Measurements from ENCODE around the gene PRG2. TPM values are rescaled to one million over a fixed set of nuclear protein-coding genes. Genes with fewer than 3 reads are reported as not detected.

Gene PRG2
- total RNA-seq, 1 experiment from 2014 or later = 0.57 TPM

DNA sequence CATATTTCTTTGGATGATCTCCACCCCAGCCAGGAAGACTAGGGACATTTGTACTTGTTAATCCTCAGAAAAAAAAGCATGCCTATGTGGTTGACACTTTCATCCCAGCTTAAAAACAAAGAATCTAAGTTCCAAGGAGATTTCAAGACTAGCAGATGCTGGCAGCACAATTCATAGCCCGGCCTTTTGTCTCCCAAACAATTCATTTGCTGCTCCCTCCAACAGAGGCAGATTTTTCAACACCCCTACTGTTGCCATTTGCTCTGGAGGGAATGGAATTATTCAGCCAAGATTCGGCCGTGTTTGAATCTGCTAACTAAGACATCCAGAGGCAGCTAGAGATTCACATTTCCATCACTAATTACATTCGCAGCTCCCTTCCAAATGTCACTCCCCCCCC is 37.0 kb downstream of the PRG2 start (continued):
- TF ChIP-seq ESRRA (CRISPR knock-in tag; IDR thresholded peaks at IDR 0.05; ENCODE audit: borderline replicate concordance) = no peak
- TF ChIP-seq ZNF121 (CRISPR knock-in tag; IDR thresholded peaks at IDR 0.05) = no peak
- TF ChIP-seq, protein P1, sequence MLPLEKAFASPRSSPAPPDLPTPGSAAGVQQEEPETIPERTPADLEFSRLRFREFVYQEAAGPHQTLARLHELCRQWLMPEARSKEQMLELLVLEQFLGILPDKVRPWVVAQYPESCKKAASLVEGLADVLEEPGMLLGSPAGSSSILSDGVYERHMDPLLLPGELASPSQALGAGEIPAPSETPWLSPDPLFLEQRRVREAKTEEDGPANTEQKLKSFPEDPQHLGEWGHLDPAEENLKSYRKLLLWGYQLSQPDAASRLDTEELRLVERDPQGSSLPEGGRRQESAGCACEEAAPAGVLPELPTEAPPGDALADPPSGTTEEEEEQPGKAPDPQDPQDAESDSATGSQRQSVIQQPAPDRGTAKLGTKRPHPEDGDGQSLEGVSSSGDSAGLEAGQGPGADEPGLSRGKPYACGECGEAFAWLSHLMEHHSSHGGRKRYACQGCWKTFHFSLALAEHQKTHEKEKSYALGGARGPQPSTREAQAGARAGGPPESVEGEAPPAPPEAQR (CRISPR knock-in tag; IDR thresholded peaks at IDR 0.05) = no peak
- no peak for TF ChIP-seq PREB (CRISPR knock-in tag; IDR thresholded peaks at IDR 0.05; ENCODE audit: borderline replicate concordance)

DNA sequence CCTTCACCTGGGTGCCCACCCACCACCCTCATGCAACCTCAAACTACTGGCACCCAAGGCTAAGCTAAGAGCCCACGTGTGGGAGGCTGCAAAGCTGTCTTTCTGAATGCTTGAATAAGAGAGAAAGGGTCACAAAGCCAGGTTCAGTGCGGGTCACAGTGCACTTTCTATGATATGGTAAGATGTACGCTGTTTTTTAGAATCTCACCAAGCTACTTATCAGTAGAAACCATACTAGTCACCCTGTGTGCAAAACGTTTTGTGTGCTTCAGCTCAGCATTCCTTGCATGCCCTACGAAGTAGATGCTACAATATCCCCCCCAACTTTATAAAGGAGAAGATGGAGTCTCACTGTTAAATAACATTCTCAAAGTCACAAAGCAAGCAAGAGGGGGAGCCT is 37.4 kb downstream of the PRG2 start:
- Mint-ChIP-seq H3K4me1 (peaks cover 14% of the 10 kb centered on the region), H3K4me3 (no peak overlapping the region), H3K27ac (no peak overlapping the region), H3K27me3 (ENCODE audit: low read depth) (peaks cover 4% of the 10 kb centered on the region; the same call in 1 of the 2 replicates), H3K36me3 (no peaks in the 10 kb centered on the region), H3K9me3 (peaks cover 6% of the 10 kb centered on the region; the same call in 1 of the 2 replicates)
- no peak for ATAC-seq
- no peak for DNase-seq (ENCODE audit: low spot score)
- ChIA-PET CTCF (interaction anchor here (0.5 to 2.1 kb wide), 14 partner anchors 8 to 512 kb away, joined by 3 to 8 read pairs (median 3); partner anchors contain the start of genes P2RX3, PRG3 and RTN4RL2), POLR2A (interaction anchor here (0.6 to 1.0 kb wide), 2 partner anchors 27 to 119 kb away, joined by 3 to 4 read pairs; no protein-coding TSS in a partner anchor)
- no peak for TF ChIP-seq SMAD4 (CRISPR knock-in tag; IDR thresholded peaks at IDR 0.05)
- no peak for TF ChIP-seq FOXP4 (CRISPR knock-in tag; IDR thresholded peaks at IDR 0.05)
- TF ChIP-seq KAT7 (CRISPR knock-in tag; IDR thresholded peaks at IDR 0.05; ENCODE audit: borderline replicate concordance) = no peak
- no peak for TF ChIP-seq NFATC4 (CRISPR knock-in tag; IDR thresholded peaks at IDR 0.05)
- no peak for TF ChIP-seq TCF7 (CRISPR knock-in tag; IDR thresholded peaks at IDR 0.05; ENCODE audit: low read depth)
- no peak for TF ChIP-seq HMGA2 (CRISPR knock-in tag; IDR thresholded peaks at IDR 0.05)
- TF ChIP-seq ZNF317 (CRISPR knock-in tag; IDR thresholded peaks at IDR 0.05; ENCODE audit: borderline replicate concordance, low read depth) = no peak
- no peak for TF ChIP-seq E2F4 (CRISPR knock-in tag; IDR thresholded peaks at IDR 0.05; ENCODE audit: borderline replicate concordance, low read depth)
- TF ChIP-seq ZNF671 (CRISPR knock-in tag; IDR thresholded peaks at IDR 0.05) = no peak
- TF ChIP-seq CREM (CRISPR knock-in tag; IDR thresholded peaks at IDR 0.05) = no peak
- no peak for TF ChIP-seq ATF2 (CRISPR knock-in tag; IDR thresholded peaks at IDR 0.05; ENCODE audit: borderline replicate concordance, low read depth)
- TF ChIP-seq, protein P2, sequence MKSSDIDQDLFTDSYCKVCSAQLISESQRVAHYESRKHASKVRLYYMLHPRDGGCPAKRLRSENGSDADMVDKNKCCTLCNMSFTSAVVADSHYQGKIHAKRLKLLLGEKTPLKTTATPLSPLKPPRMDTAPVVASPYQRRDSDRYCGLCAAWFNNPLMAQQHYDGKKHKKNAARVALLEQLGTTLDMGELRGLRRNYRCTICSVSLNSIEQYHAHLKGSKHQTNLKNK (CRISPR knock-in tag; IDR thresholded peaks at IDR 0.05) = no peak
- TF ChIP-seq ZNF263 (CRISPR knock-in tag; IDR thresholded peaks at IDR 0.05; ENCODE audit: low read depth) = no peak
- TF ChIP-seq ZNF423 (CRISPR knock-in tag; IDR thresholded peaks at IDR 0.05) = no peak
- TF ChIP-seq SMAD3 (CRISPR knock-in tag; IDR thresholded peaks at IDR 0.05; ENCODE audit: borderline replicate concordance) = no peak
- TF ChIP-seq EMX1 (CRISPR knock-in tag; IDR thresholded peaks at IDR 0.05) = no peak
- no peak for TF ChIP-seq STAT6 (CRISPR knock-in tag; conservative IDR thresholded peaks at IDR 0.05; ENCODE audit: low read depth)
- TF ChIP-seq, protein P3, sequence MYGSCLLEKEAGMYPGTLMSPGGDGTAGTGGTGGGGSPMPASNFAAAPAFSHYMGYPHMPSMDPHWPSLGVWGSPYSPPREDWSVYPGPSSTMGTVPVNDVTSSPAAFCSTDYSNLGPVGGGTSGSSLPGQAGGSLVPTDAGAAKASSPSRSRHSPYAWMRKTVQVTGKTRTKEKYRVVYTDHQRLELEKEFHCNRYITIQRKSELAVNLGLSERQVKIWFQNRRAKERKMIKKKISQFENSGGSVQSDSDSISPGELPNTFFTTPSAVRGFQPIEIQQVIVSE (CRISPR knock-in tag; IDR thresholded peaks at IDR 0.05; ENCODE audit: borderline replicate concordance) = no peak
- TF ChIP-seq ZBTB43 (CRISPR knock-in tag; IDR thresholded peaks at IDR 0.05) = no peak
- no peak for TF ChIP-seq TEAD4 (CRISPR knock-in tag; IDR thresholded peaks at IDR 0.05)

All from WTC11 (cell line).